Sigmoid colon (tissue), 7 donors: ENCODE measurements around the gene AKAP7. TPM values are rescaled to one million over a fixed set of nuclear protein-coding genes. Genes with fewer than 3 reads are reported as not detected.

Source experiments
- DNase-seq: peaks from one replicate; pipeline ENCODE4 v3.0.0-alpha.2; 2019
- H3K27ac ChIP-seq, 4 donors: fragments of 200-600 bp; sonication (generic); one replicate each; pipeline ENCODE4 v1.5.1; 2016 to 2019; ENCODE audit warnings: mild to moderate bottlenecking in 1 of 4
- H3K27me3 ChIP-seq, 3 donors: fragments of 200-600 bp; sonication (generic); one replicate each; pipeline ENCODE4 v1.5.1; 2019; ENCODE audit warnings: mild to moderate bottlenecking in 1 of 3
- H3K36me3 ChIP-seq, 4 donors: fragments of 200-600 bp; sonication (generic); one replicate each; pipeline ENCODE4 v1.5.1; 2016 to 2019
- H3K4me1 ChIP-seq, 4 donors: fragments of 200-600 bp; sonication (generic); one replicate each; pipeline ENCODE4 v1.5.1; 2017 to 2019
- H3K4me3 ChIP-seq, 4 donors: fragments of 200-600 bp; sonication (generic); one replicate each; pipeline ENCODE4 v1.5.1; 2017 to 2019; ENCODE audit warnings: mild to moderate bottlenecking in 2 of 4, moderate library complexity in 1 of 4
- H3K9me3 ChIP-seq, 4 donors: fragments of 200-600 bp in 3 of 4; sonication (generic) in 3 of 4; one replicate each; pipeline versions ENCODE4 v1.5.1 to v1.6.1; 2013 to 2019
- EP300 ChIP-seq, 4 donors: sonication (generic); formaldehyde crosslinking; IDR thresholded peaks; one replicate each; pipeline ENCODE4 v1.6.1; 2017; ENCODE audit warnings: antibody characterized with exemption in 4 of 4
- POLR2A ChIP-seq, 2 donors: fragments of 450-650 bp; IDR thresholded peaks; one replicate each; pipeline ENCODE4 v1.6.1; 2016; ENCODE audit warnings: antibody characterized with exemption in 2 of 2, mild to moderate bottlenecking in 2 of 2, moderate library complexity in 2 of 2
- POLR2AphosphoS5 ChIP-seq, 4 donors: sonication (generic); formaldehyde crosslinking; IDR thresholded peaks; one replicate each; pipeline ENCODE4 v1.6.1; 2017; ENCODE audit warnings: antibody characterized with exemption in 4 of 4
- WGBS, 2 donors: extraction: QIAGEN DNeasy Blood & Tissue Kit; methylation state at CpG; one replicate each; pipeline ENCODE4 v1.1.7; 2013; 5-methylcytosine and 5-hydroxymethylcytosine counted together
- intact Hi-C: fragments of 100-400 bp; cut with DNase I; formaldehyde crosslinking; loops from one replicate; pipeline ENCODE4 v1.15.1; 2023
- polyA plus RNA-seq, 3 donors: library from polyadenylated mRNA; stranded (reverse); fragments of 200-250 nt; gene quantifications; one replicate each; pipeline ENCODE4 v1.2.3, GENCODE V29; 2013
- total RNA-seq, 4 donors: library from RNA; depleted of rRNA; stranded (reverse); fragments of >200 nt; gene quantifications; one replicate each; pipeline ENCODE4 v1.1.0, GENCODE V29; 2016
- TF ChIP-seq, protein P1 (sequence below), 4 experiments: fragments of 450-650 bp in 3 of 4; fragments of 200-600 bp in 1 of 4; IDR thresholded peaks; one replicate each; pipeline ENCODE4 v1.5.1; 2016 to 2019; ENCODE audit warnings: antibody characterized with exemption in 4 of 4, mild to moderate bottlenecking in 3 of 4, moderate library complexity in 2 of 4
- donor health status: healthy with polysubstance abuse.
- donor health status: Bipolar disorder and iron deficiency.
- donor health status: healthy.

Gene AKAP7
- total and polyA plus RNA-seq, 7 donors = 7.9 to 23.8 (median 18.7) TPM

- no peak for DNase-seq
- Histone ChIP-seq H3K9me3 (peaks cover 0 to 2% (median 0%) of the 10 kb centered on the region in 4 donors), H3K4me1 (no peaks in the 10 kb centered on the region), H3K4me3 (no peak overlapping the region), H3K27ac (no peak overlapping the region), H3K36me3 (peaks cover 0 to 12% (median 3%) of the 10 kb centered on the region in 4 donors), H3K27me3 (no peaks in the 10 kb centered on the region)
- TF ChIP-seq POLR2AphosphoS5 (IDR thresholded peaks at IDR 0.05) (no peak), POLR2A (IDR thresholded peaks at IDR 0.05) (no peak), EP300 (IDR thresholded peaks at IDR 0.05) (no peak)
- TF ChIP-seq, protein P1, sequence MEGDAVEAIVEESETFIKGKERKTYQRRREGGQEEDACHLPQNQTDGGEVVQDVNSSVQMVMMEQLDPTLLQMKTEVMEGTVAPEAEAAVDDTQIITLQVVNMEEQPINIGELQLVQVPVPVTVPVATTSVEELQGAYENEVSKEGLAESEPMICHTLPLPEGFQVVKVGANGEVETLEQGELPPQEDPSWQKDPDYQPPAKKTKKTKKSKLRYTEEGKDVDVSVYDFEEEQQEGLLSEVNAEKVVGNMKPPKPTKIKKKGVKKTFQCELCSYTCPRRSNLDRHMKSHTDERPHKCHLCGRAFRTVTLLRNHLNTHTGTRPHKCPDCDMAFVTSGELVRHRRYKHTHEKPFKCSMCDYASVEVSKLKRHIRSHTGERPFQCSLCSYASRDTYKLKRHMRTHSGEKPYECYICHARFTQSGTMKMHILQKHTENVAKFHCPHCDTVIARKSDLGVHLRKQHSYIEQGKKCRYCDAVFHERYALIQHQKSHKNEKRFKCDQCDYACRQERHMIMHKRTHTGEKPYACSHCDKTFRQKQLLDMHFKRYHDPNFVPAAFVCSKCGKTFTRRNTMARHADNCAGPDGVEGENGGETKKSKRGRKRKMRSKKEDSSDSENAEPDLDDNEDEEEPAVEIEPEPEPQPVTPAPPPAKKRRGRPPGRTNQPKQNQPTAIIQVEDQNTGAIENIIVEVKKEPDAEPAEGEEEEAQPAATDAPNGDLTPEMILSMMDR (IDR thresholded peaks at IDR 0.05) = no peak
- intact Hi-C loops = no loop called here
- 85 to 88% methylated on average over 4 of the region's 4 CpGs for WGBS, 2 donors
Observed at GRCh38 chr6:131265939-131266338, 130.7 kb downstream of the AKAP7 start.

DNA sequence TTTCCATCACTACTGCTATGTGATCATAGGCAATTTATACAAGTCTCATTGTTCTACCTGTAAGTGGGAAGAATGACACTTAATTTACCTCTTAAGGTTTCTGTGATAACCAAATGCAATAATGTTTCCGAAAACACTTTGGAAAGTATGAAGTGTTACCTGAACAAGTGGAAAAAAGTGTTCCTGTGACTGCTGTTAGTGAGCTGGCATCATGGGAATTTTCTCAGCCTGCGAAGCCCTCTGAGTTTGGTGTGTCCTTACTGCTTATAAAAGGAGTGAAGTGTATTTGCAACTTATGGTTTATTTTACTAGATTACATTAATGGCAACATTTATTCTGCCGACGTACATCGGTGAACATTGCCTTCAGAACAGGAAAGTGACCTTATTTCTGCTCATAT, 133.0 kb downstream of the AKAP7 start:
- H3K27ac ChIP-seq = no peak overlapping the region
- WGBS, 2 donors = 96 to 97% methylated on average over 5 of the region's 5 CpGs
- intact Hi-C loops = no loop called here

DNA sequence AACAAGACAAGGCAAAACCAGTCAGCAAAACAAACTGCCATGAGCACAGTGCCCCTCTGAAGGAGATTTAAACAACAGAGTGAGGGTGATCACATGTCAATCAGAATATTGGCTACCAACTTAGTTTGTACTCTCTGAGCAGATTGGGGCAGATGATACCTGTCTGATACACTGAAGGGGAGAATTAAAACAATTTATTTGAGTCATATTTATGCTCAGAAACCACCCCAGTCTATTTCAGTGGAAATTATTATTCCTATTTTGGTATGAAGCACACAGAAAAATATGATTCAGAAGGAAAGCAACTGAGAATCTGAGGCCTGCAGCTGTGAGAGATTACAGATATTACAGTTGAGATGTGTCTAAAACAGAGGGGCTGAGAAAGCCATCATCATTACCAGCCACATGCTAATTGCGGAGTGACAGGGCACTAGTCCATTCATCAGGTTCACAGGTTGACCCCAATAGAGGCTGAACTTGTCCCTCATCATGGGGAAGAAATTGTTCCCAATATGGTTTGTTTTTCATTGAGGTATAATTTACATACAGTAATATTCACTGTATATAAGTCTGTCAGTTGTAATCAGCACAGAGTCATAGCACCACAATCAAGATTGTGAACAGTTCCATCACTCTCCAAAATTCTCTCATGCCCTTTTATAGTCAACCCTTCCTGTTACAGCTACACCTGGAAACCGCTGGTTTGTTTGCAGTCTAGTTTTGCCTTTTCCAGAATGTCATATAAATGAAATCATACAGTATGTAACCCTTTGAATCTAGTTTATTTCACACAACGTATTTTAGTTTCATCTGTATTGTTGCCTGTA, 134.5 kb downstream of the AKAP7 start:
- WGBS, 2 donors = 95 to 97% methylated on average over 3 of the region's 3 CpGs
- Histone ChIP-seq H3K36me3 (peaks cover 0 to 12% (median 3%) of the 10 kb centered on the region in 4 donors), H3K4me1 (no peaks in the 10 kb centered on the region), H3K9me3 (peaks cover 0 to 2% (median 0%) of the 10 kb centered on the region in 4 donors), H3K27ac (no peak overlapping the region), H3K4me3 (no peak overlapping the region), H3K27me3 (no peaks in the 10 kb centered on the region)
- TF ChIP-seq, protein P1 (IDR thresholded peaks at IDR 0.05) = no peak
- TF ChIP-seq POLR2A (IDR thresholded peaks at IDR 0.05) (no peak), EP300 (IDR thresholded peaks at IDR 0.05) (no peak), POLR2AphosphoS5 (IDR thresholded peaks at IDR 0.05) (no peak)
- no peak for DNase-seq
- intact Hi-C loops = no loop called here

More for the DNA sequence above, 133.0 kb downstream of the AKAP7 start:
- Histone ChIP-seq H3K9me3 (peaks cover 0 to 2% (median 0%) of the 10 kb centered on the region in 4 donors), H3K4me3 (no peak overlapping the region), H3K27me3 (no peaks in the 10 kb centered on the region), H3K36me3 (peaks cover 0 to 12% (median 3%) of the 10 kb centered on the region in 4 donors), H3K4me1 (no peaks in the 10 kb centered on the region)
- TF ChIP-seq POLR2A (IDR thresholded peaks at IDR 0.05) (no peak), EP300 (IDR thresholded peaks at IDR 0.05) (no peak), POLR2AphosphoS5 (IDR thresholded peaks at IDR 0.05) (no peak)
- TF ChIP-seq, protein P1 (IDR thresholded peaks at IDR 0.05) = no peak
- no peak for DNase-seq

DNA sequence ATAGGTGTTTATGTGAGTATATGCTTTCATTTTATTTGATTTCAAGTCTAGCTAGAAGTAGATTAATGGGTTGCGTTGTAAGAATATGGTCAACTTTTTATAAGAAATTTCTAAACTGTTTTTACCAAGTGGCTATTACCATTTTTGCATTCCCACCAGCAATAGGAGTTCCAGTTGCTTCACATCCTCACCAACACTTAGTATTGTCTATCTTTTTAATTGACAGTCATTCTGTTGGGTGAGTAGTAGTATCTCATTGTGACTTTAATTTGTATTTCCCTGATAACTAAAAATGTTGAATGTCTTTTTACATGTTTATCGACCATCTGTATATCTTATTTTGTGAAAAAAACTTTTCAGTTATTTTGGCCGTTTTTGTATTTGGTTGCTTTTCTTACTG, 135.3 kb downstream of the AKAP7 start:
- intact Hi-C loops = no loop called here
- no peaks in the 10 kb centered on the region for H3K4me1 ChIP-seq
- no peak overlapping the region for H3K27ac ChIP-seq
- DNase-seq = no peak
- H3K4me3 ChIP-seq = no peak overlapping the region
- H3K27me3 ChIP-seq = no peaks in the 10 kb centered on the region
- 96 to 97% methylated on average over 3 of the region's 3 CpGs for WGBS, 2 donors
- peaks cover 0 to 12% (median 3%) of the 10 kb centered on the region in 4 donors for H3K36me3 ChIP-seq
- TF ChIP-seq POLR2A (IDR thresholded peaks at IDR 0.05) (no peak), EP300 (IDR thresholded peaks at IDR 0.05) (no peak)
- H3K9me3 ChIP-seq = peaks cover 0 to 2% (median 0%) of the 10 kb centered on the region in 4 donors

GRCh38 chr6:131275273-131275672, 140.0 kb downstream of the AKAP7 start:
- 97% methylated on average over 4 of the region's 4 CpGs for WGBS, 2 donors
- no peaks in the 10 kb centered on the region for H3K4me1 ChIP-seq
- no peak for TF ChIP-seq POLR2AphosphoS5 (IDR thresholded peaks at IDR 0.05)
- TF ChIP-seq, protein P1 (IDR thresholded peaks at IDR 0.05) = no peak
- no peak for TF ChIP-seq POLR2A (IDR thresholded peaks at IDR 0.05)
- no peak for TF ChIP-seq EP300 (IDR thresholded peaks at IDR 0.05)
- H3K27me3 ChIP-seq = no peaks in the 10 kb centered on the region
- no peak for DNase-seq
- intact Hi-C loops = no loop called here
- H3K4me3 ChIP-seq = no peak overlapping the region
- peaks cover 0 to 2% (median 0%) of the 10 kb centered on the region in 4 donors for H3K9me3 ChIP-seq
- no peaks in the 10 kb centered on the region for H3K36me3 ChIP-seq
- H3K27ac ChIP-seq = no peak overlapping the region
